GM18909 (cell line): ENCODE measurements around the gene GSTM3.
"Not testable (repeated sequence)": the region's sequence is repeated elsewhere in the genome, so short reads cannot be mapped to it uniquely, and the experiment has no call there.

Experiments used
- ATAC-seq: cut with Tn5 transposase; IDR thresholded peaks from one replicate; pipeline ENCODE4 v1.9.1; 2021; ENCODE audit warnings: mild to moderate bottlenecking; ENCODE audit not compliant: unreplicated experiment, poor library complexity

Gene GSTM3

DNA sequence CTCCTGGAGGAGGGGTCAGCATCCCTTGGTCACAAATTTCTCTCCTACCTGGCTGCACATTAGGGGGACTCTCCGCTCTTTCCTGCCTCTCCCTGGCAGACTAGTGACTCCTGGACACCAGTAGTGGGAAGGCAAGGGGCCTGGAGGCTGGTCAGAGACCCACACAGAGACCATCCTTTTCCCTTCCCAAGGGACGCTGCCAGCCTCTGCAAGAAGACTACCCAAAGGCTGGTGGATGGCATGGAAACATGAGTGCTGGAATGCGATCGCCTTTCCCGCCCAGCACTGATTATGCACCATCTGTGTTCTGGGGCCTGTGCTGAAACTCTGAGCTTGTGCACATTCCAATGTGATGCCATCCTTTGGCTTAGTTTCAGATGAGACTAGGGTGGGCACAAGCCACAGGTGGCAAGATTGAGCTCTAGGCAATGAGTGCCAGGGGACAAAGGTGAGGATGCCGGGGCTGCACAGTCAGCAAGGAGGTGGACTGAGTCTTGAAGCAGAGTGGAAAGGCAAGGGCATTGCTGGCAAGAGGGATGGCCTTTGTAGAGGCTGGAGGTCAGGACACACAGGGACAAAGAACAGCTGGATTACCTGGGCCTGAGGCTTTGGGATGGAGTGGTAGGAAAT, 35.5 kb upstream of the GSTM3 start:
- ATAC-seq, result no peak

DNA sequence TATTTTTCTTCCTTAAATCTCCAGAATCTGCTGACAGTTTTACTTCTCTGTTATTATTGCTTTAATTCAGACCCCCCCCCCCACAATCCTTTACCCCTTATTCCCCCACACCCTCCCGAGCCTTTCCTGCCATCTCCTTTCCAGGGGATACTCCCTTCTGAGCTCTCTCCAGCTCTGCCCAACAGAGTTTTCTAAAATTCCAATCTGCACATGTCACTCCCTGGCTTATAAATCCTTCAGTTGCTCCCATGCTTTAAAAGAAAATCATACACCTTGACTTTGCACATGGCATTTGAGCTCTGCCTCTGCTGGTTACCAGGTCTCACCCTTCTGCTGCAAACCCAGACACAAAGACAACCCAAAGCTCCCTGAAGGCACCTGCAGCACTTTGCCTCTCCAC, 34.6 kb upstream of the GSTM3 start:
- no peak for ATAC-seq

DNA sequence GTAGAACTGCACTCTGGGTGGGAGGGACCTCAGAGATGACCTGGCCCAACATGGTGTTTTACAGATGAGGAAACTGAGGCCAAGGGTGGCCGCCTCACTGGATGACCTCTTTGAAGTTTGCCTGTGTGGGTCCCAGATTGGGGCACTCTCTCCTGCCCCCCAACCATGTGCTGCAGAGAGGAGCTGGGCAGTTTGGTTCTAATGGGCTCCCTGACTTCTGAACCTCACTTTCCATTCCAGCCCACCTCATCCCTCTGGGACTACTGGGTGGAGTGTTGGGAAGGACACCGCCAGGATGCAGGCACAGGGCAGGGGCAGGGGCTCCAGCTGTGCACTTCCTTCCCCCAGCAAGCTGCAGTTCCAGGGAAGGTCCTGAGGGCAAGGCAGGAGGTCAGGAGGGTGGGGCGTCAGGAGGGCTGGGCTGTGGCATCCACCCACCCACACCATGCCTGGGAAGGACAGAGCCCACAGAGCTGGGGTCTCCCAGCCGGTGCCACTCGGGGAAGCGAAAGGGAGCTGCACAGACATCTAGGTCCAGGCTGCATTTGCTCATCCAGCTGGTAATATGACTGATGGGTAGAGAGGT, 33.2 kb upstream of the GSTM3 start:
- ATAC-seq, result no peak

DNA sequence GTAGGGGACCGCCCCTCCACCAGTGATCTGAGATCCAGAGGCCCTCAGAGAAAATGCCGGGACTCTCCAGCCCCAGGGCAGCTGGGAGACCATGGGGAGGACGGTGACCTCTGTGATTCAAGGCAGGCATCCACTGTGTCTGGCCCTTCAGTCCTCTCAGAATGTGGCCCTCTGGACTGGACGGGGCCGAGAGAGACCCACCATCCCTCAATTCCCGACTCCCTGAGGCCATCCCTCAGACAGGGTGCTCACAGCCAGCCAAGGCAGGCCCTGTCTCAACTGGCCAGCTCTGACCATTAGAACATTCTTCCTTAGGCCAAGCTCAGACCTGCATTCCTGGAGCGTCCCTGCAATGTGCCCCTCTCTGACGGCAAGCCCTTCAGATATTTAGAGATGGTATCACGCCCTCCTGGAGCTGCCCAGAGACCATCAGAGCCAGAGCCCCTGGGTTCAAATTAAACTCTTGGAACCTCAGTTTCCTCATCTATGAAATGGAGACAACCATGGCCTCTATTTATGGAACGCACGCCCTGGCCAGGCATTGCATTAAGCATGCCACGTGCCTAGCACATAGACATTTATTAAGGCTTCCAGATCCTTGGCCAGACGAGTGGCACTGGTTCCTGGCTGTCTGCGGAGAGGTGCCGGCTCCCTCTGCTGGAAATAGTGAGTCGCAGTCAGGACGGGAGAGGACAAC, 32.5 kb upstream of the GSTM3 start:
- peak; percentile 60 for ATAC-seq

DNA sequence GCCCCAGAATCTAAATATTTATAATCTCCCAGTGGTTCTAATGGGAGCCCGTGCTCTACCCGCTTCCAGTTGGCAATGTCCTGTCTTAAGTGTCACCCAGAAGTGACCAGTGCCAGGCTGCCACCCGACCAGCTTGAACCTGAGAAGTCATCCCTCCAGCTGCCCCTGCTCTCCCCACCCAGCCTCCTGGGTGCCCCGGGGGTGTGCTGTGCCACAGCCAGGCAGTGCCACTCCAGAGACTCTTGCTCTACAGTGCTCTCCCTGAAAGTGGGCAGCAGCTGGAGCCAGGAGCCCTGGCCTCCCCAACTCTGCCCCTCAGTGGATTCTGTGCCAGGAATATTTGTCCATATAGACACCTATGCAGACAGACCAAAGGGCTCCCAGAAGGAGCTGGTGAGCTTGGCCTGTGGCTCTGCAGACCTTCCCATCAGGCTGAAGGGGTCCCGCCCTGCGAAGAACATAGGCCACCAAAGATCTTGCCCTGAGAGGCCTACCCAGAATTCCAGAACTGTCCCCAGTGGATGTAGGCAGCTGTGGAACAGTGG, 31.9 kb upstream of the GSTM3 start:
- no peak for ATAC-seq

DNA sequence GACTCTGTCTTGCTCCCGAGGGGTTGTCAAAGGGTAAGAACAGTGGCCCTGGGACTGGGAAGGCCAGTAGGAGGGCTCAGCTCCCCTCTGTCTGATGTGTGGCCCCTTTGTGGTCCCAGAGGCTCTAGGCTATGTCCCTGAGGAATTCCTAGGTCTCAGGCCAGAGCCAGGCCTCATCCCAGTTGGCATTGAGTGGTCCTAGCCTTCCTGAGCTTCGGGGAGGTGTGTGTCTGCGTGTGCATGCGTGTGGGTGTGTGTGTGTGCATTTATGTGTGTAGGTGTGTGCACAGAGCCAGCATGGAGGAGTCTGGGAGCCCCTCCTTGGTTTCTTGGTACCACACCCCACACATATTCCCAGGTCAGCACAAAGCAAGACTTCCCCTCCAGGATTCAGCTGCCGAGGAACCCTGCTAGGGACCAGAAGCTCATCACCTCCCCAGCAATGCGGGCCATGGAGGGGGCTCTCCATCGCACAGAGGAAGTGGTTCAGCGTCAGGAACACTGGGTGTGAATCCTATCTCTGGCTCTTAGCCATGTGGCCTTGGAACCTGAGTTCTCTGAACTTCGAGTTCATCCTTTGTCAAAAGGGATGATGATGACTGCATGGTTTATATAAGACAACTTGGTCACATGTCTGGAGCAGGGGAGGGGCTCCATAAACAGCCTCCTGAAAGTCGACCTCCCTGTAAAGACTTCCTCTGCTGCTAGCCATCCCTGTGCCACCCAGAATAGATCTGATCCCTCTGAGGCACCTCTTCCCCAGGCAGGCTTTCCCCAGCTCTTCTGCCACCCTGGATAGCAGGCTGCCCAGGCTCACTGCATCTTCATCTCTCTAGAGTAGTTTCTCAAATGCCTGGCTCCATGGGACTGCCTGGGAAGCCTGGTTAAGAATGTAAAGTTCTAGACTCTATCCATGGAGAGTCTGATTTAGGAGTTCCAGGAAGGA, 31.1 kb upstream of the GSTM3 start:
- no peak for ATAC-seq

DNA sequence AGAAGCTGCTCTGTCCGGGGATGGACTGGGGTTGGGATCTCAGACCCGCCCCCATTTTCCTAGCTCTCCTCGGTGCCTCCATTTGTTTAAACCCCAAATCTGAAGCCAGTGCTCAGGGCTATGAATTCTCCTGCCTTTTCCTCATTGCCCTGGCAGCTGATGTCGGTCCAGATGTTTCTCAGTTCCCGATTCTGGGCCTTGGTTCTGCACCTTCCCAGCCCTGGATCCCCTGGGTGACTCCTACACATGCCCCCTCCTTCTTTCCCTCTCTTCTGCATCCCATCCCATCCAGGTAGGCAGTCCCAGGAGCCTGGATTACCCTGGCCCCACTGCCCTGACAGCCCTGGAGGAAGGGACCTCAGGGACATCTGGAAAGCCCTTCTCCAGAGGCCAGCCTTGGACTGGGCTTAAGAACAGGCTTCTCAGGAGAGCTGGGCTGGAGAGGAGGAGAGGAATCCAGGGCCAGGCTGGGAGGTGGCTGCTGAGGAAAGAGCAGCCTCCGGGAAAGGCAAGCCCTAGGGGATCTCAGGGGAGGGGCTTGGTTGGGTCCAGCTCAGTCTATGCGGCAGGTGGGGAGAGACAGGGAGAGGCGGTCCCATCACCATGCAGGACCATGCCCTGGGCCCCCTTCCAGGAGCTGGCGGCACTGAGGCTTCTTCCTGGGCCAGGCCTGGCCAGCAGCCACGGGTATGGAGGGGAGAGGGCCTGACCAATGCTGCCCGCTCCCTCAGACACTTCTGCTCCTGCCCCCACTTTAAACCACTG, 29.7 kb upstream of the GSTM3 start:
- no peak for ATAC-seq

DNA sequence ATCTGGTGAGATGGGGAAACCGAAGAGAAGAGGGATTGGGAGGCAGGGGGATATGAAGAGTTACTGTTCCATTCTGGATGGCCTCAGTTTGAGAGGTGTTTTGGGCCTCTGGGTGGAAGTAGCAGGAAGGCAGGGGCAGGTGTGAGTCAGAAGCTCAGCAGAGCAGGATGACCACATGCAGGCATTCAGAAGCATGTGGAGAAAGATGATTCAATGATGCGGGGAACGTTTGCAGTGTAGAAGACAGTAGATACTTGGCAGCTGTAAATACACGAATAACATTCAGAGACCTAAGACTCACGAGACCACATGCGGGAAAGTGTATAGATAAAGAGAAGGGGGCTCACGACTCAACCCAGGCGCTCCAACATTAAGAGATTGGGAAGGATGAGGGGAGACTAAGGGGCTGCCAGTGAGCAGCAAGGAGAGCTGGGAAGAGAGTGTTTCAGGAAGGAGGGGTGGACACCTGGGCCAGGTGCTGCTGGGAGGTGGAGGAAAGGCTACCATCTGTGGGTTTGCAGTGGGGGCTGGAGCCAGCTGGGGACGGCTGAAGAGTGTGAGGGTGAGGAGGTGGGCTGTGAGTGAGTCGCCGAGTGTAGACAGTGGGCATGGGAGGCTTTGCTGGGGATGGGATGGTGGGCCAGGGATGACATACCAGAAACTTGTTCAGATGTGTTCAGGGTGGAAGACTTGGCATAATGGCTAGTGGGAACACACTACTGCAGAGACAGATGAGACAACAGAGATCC, 28.7 kb upstream of the GSTM3 start:
- no peak for ATAC-seq

DNA sequence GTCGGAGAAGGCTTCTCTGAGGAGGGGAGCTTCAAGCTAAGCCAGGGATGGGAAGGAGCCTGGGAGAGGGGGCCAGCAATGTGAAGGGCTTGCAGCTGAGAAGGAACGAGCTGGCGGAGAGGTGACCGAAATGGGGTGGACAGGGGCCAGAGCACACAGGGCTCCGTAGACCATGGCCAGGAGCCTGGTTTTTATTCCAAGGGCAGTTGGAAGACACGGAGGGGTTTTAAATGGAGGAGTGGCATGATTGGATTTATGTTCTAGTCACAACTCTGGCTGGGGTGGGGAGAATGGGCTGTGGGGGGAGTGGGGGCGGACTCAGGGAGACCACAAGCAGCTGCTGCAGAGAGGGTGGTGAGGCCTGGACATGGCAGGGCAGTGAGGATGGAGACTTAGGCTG, 28.0 kb upstream of the GSTM3 start:
- ATAC-seq, result no peak

DNA sequence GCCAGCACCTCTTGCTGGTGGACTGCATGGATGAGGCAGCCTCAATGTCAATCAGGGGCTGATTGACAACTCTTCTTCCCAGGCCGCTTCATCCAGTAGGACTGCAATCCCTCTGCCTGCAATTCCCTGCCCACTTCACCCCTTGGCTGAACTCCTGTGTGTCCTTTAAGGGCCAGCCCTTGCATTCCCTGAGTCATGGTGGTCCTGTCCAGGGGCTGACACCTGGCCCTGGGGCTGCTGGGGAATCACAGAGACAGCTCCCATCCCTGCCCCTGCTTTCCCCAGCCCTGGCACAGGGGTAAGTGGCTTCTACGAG, 27.5 kb upstream of the GSTM3 start:
- no peak for ATAC-seq

DNA sequence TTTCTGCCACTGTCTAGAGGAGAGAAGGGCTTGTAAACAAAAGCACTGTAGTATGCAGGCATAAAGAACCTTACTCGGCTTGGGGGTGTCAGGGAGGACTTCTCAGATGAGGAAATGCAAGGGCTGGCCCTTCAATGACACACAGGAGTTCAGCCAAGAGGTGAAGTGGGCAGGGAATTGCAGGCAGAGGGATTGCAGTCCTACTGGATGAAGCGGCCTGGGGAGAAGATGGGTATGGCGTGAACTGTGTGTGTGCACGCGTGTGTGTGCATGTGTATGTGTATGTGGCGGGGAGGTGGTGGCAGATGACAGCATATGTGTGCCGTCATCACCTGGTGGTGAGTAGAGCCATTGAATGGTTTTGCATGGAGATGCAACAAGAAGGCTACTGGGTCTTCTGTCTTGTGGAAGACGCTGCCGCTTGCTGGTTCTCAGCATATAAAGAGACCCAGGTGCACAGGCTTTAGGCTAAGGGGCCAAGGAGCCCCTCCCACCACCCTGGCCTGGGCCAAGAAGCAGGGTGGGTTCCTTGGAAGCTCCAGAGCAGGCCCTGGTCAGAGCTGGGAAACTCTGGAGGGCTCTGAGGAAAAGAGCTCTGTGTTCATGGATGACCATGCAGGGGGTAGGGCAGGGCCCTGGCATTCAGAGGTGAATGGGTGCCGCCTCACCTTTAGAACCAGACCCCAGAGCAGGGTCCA, 26.9 kb upstream of the GSTM3 start:
- no peak for ATAC-seq

DNA sequence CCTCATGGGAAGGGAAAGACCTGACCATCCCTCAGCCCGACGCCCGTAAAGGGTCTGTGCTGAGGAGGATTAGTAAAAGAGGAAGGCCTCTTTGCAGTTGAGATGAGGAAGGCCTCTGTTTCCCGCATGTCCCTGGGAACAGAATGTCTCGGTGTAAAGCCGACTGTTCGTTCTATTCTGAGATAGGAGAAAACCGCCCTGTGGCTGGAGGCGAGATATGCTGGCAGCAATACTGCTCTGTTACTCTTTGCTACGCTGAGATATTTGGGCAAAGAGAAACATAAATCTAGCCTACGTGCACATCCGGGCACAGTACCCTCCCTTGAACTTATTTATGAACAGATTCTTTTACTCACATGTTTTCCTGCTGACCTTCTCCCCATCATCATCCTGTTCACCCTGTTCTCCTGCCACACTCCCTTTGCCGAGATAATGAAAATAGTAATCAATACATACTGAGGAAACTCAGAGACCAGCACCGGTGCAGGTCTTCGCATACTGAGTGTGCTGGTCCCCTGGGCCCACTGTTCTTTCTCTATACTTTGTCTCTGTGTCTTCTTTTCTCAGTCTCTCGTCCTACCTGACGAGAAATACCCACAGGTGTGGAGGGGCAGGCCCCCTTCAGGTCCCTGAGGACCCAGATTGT, 26.3 kb upstream of the GSTM3 start:
- not testable (repeated sequence) for ATAC-seq

DNA sequence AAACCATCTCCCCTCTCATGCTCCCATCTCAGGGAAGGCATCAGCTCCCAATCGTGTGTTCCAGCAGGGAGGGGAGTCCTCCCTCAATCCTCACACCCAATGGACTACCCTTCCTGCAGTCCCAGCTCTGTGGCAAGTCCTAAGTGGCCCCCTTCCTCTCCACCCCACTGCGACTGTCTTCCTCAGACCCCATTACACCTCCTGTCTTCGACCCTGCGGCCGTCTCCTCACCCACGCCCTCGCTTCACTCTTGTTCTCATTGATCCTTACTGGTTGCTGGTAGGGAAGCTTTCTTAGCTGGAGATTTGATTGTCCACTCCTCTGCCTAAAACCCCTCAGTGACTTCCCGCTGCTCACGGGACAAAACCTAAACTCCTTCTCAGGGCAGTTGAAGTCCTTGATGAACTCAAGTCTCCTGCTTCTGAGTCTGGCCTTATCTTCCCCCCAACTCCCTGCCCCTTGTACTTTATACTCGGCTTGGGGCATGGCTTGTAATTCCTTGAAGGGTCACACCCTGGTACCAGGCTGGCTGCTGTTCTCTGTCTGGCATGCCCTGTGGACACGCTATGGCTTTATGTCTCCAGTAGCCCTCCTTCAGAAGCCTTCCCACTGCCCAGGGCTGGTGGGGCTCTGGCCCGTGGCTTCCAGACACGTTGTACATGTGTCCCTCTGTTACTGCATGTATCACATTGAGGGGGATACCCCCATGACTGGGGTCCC, 25.2 kb upstream of the GSTM3 start:
- ATAC-seq, result no peak

DNA sequence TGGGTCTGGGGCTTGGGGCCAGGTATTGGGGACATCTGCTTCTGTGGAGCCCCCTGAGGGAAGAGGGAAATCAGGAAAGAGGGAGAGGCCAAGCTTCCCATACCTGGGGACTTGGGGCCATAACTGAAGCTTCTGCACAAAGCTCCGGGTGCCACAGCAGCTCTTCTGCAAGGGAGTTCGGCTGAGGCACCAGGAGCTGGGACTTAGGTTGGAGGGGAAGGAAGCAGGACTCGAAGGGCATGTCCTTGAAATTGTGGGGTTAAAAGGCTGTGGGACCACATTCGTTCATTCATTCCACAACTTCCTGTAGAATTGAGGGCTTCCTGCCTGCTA, 24.6 kb upstream of the GSTM3 start:
- no peak for ATAC-seq

DNA sequence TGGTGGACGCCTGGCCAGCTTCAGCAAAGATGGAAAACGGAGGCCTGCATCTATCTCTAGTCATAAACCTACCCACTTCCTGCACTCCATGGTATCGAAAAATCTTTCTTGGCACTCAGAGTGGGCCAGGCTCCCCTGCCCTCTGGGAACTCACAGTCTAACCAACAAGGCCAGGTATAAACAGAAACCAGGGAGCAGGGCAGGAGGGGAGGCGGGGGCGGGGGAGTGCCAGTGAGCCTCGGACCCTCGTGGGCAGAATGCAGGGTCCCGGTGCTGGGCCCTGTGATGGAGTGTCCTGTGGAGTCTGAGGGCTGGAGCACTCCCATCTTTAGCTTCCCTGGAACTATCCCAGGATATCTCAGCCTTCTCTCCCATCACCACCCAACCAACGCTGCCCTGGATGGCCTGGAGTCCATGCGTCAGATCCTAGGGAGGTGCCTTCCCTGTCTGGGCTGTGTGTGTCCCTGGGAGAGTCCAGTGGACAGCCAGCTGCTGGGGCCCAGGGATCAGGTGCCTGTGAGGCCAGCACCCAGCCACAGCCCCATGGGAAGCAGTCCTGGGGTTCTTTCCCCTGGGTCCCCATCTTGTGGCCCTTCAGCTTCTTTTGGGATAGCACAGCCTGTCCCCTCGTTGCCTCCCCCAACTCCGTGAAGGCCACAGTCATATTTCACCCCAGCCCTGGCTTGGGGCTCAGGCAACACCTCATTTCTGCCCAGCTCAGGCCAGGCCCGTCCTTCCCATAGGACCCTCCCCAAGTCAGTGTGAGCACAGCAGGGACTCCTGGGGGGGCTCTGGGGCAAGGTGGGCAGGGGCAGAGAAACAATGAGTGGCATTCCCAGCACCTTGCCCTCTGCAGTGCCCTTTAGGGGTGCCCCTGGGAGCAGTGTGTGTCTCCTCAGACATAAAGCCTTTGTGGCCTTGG, 24.0 kb upstream of the GSTM3 start:
- no peak for ATAC-seq

DNA sequence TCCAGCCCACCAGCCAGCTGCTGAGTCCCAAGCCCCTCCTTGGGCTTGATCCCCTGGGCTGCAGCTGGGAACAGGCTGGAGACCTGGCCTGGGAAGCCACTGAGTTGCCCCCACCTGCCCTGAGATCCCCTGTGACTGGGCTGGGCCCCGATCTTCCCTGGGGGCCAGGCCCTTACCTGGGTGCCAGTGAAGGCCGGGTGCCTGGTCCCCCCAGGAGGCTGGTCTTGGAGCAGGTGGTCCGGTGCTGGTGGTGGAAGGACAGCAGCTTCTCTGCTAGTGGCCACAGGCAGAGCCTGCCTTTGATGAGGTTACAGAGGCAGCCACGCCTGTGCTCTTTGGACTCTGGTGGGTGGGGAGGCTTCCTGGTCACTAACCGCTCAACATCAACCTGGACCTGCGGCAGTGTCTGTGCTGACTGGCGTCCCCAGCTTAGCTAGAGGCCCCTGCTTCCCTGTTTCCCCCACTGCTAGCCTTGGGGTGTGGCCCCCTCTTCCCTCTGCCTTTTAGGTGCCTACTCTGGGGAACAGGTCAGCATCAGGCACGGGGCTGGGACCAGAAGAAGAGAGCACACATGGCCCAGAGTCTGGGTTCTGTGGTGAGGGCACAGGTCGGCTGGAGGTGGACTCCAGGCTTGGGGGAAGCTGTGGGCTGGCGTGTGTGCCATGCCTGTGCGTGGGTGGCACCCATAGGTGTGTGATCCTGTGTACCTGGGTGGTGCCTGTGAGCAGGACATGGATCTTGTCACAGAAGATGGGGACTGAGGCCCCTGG, 23.0 kb upstream of the GSTM3 start, which contains the start of gene EPS8L3:
Gene EPS8L3, minus strand, starts transcription at position 278 of the 770 bp plus-strand sequence. CDS start 2,174 bp downstream, outside the sequence.
- ATAC-seq, result no peak
